ENCODE data around the gene MRAP. TPM values are rescaled to one million over a fixed set of nuclear protein-coding genes. Genes with fewer than 3 reads are reported as not detected.

MRAP gene
- total and polyA plus RNA-seq, 7 donors: 1.1 to 6.5 TPM; not detected in 5

- no peaks in the 10 kb centered on the region for H3K27me3 ChIP-seq
- peak overlapping the region in 2 of 4 donors; percentile 12 to 39 for H3K27ac ChIP-seq
- H3K36me3 ChIP-seq: peaks cover 7 to 94% (median 36%) of the 10 kb centered on the region in 4 donors
- H3K4me1 ChIP-seq: no peaks in the 10 kb centered on the region
- 69 to 86% methylated on average over 1 of the region's 1 CpG for WGBS, 2 donors
- intact Hi-C loops (cut with DNase I): no loop called here
- DNase-seq: no peak
- no peak overlapping the region for H3K4me3 ChIP-seq
- TF ChIP-seq POLR2AphosphoS5 (IDR thresholded peaks at IDR 0.05) (no peak), EP300 (IDR thresholded peaks at IDR 0.05) (no peak), POLR2A (IDR thresholded peaks at IDR 0.05) (no peak), CTCF (IDR thresholded peaks at IDR 0.05) (no peak)
- H3K9me3 ChIP-seq: no peaks in the 10 kb centered on the region
Measured at GRCh38 chr21:32336711-32337110, 38.1 kb downstream of the MRAP start.

GRCh38 chr21:32337206-32337605, 38.6 kb downstream of the MRAP start:
- H3K27ac ChIP-seq: peak overlapping the region in 3 of 4 donors; percentile 12 to 41 (median 39)
- no peaks in the 10 kb centered on the region for H3K27me3 ChIP-seq
- H3K9me3 ChIP-seq: no peaks in the 10 kb centered on the region
- DNase-seq: no peak
- 96% methylated on average over 8 of the region's 8 CpGs for WGBS, 2 donors
- TF ChIP-seq EP300 (IDR thresholded peaks at IDR 0.05) (no peak), CTCF (IDR thresholded peaks at IDR 0.05) (no peak), POLR2A (IDR thresholded peaks at IDR 0.05) (no peak)
- no peaks in the 10 kb centered on the region for H3K4me1 ChIP-seq
- intact Hi-C loops (cut with DNase I): no loop called here
- H3K36me3 ChIP-seq: peaks cover 7 to 93% (median 34%) of the 10 kb centered on the region in 4 donors
- H3K4me3 ChIP-seq: no peak overlapping the region

- WGBS, 2 donors: 96 to 97% methylated on average over 23 of the region's 23 CpGs
- Histone ChIP-seq H3K9me3 (no peaks in the 10 kb centered on the region), H3K4me1 (no peaks in the 10 kb centered on the region), H3K4me3 (no peak overlapping the region), H3K36me3 (peaks cover 7 to 96% (median 32%) of the 10 kb centered on the region in 4 donors), H3K27me3 (no peaks in the 10 kb centered on the region), H3K27ac (no peak overlapping the region)
- TF ChIP-seq POLR2AphosphoS5 (IDR thresholded peaks at IDR 0.05): no peak
- intact Hi-C loops (cut with DNase I): no loop called here
- no peak for DNase-seq
Measured at GRCh38 chr21:32338209-32338921, 39.7 kb downstream of the MRAP start.

GRCh38 chr21:32340863-32341848, 42.5 kb downstream of the MRAP start:
- Histone ChIP-seq H3K36me3 (peaks cover 22 to 96% (median 39%) of the 10 kb centered on the region in 4 donors), H3K4me1 (no peaks in the 10 kb centered on the region), H3K27me3 (no peaks in the 10 kb centered on the region), H3K9me3 (peaks cover 0 to 3% (median 1%) of the 10 kb centered on the region in 4 donors), H3K4me3 (no peak overlapping the region), H3K27ac (no peak overlapping the region)
- WGBS, 2 donors: 72 to 85% methylated on average over 12 of the region's 12 CpGs
- intact Hi-C loops (cut with DNase I): no loop called here
- no peak for DNase-seq
- TF ChIP-seq CTCF (IDR thresholded peaks at IDR 0.05) (no peak), POLR2AphosphoS5 (IDR thresholded peaks at IDR 0.05) (no peak), POLR2A (IDR thresholded peaks at IDR 0.05) (no peak), EP300 (IDR thresholded peaks at IDR 0.05) (no peak)

- 97% methylated on average over 14 of the region's 14 CpGs for WGBS, 2 donors
- H3K4me3 ChIP-seq: no peak overlapping the region
- H3K36me3 ChIP-seq: peaks cover 31 to 100% (median 64%) of the 10 kb centered on the region in 4 donors
- TF ChIP-seq POLR2A (IDR thresholded peaks at IDR 0.05) (no peak), CTCF (IDR thresholded peaks at IDR 0.05) (no peak), EP300 (IDR thresholded peaks at IDR 0.05) (no peak), POLR2AphosphoS5 (IDR thresholded peaks at IDR 0.05) (no peak)
- no peaks in the 10 kb centered on the region for H3K27me3 ChIP-seq
- no peaks in the 10 kb centered on the region for H3K4me1 ChIP-seq
- no peak for DNase-seq
- no peak overlapping the region for H3K27ac ChIP-seq
- peaks cover 0 to 3% (median 1%) of the 10 kb centered on the region in 4 donors for H3K9me3 ChIP-seq
- intact Hi-C loops (cut with DNase I): no loop called here
Measured at GRCh38 chr21:32346951-32347350, 48.3 kb downstream of the MRAP start.
